MM.1S (cell line): Measurements from ENCODE around the gene LUZP1.

Experiments used
- DNase-seq: peaks from one replicate; pipeline ENCODE4 v3.0.0-alpha.2; 2015
- H2AFZ ChIP-seq: fragments of 300-600 bp; sonication (generic); 2 replicates; pipeline ENCODE4 v1.6.0; 2016; ENCODE audit warnings: antibody characterized with exemption, low read length
- H3F3A ChIP-seq: fragments of 300-600 bp; sonication (generic); 2 replicates; pipeline ENCODE4 v1.6.1; 2016; ENCODE audit warnings: mild to moderate bottlenecking, antibody characterized with exemption, low read length, moderate library complexity, mixed read lengths; ENCODE audit not compliant: insufficient read depth
- H3K27ac ChIP-seq: fragments of 300-600 bp; sonication (generic); 2 replicates; pipeline ENCODE4 v1.5.1; 2016; ENCODE audit warnings: mild to moderate bottlenecking, low read length
- H3K27me3 ChIP-seq: fragments of 300-600 bp; sonication (generic); replicated peaks from 2 replicates; pipeline ENCODE4 v1.6.0; 2016; ENCODE audit warnings: low read length; ENCODE audit not compliant: insufficient read depth
- H3K36me3 ChIP-seq: fragments of 300-600 bp; sonication (generic); replicated peaks from 2 replicates; pipeline ENCODE4 v1.6.1; 2016; ENCODE audit warnings: mild to moderate bottlenecking, low read length, mixed read lengths; ENCODE audit not compliant: insufficient read depth
- H3K4me1 ChIP-seq: fragments of 300-600 bp; sonication (generic); 2 replicates; pipeline ENCODE4 v1.6.1; 2016; ENCODE audit warnings: low read length, mixed read lengths
- H3K4me2 ChIP-seq: fragments of 300-600 bp; sonication (generic); 2 replicates; pipeline ENCODE4 v1.6.0; 2016; ENCODE audit warnings: low read depth, low read length
- H3K4me3 ChIP-seq: fragments of 300-600 bp; sonication (generic); 2 replicates; pipeline ENCODE4 v1.5.1; 2016; ENCODE audit warnings: low read length, mixed read lengths
- H3K79me2 ChIP-seq: fragments of 300-600 bp; sonication (generic); 2 replicates; pipeline ENCODE4 v1.6.1; 2016; ENCODE audit warnings: mixed run types, low read length, mixed read lengths
- H3K9ac ChIP-seq: fragments of 300-600 bp; sonication (generic); 2 replicates; pipeline ENCODE4 v1.6.1; 2016; ENCODE audit warnings: low read length, mixed read lengths
- H3K9me2 ChIP-seq: fragments of 300-600 bp; sonication (generic); replicated peaks from 2 replicates; pipeline ENCODE4 v1.6.1; 2016; ENCODE audit warnings: mild to moderate bottlenecking, low read length, mixed read lengths; ENCODE audit not compliant: insufficient read depth
- H3K9me3 ChIP-seq: fragments of 300-600 bp; sonication (generic); replicated peaks from 2 replicates; pipeline ENCODE4 v1.6.1; 2016; ENCODE audit warnings: mild to moderate bottlenecking, low read length, mixed read lengths; ENCODE audit not compliant: insufficient read depth
- H4K20me1 ChIP-seq: fragments of 300-600 bp; sonication (generic); 2 replicates; pipeline ENCODE4 v1.6.1; 2016; ENCODE audit warnings: mild to moderate bottlenecking, low read length, moderate library complexity, mixed read lengths; ENCODE audit not compliant: insufficient read depth
- EZH2 ChIP-seq: fragments of 300-600 bp; sonication (generic); optimal IDR thresholded peaks from 2 replicates; pipeline ENCODE3; 2017; ENCODE audit warnings: low read depth, mild to moderate bottlenecking, antibody characterized with exemption, low read length, mixed read lengths
- EZH2phosphoT487 ChIP-seq: fragments of 300-600 bp; sonication (generic); IDR thresholded peaks from 2 replicates; pipeline ENCODE4 v1.6.1; 2018; ENCODE audit warnings: antibody characterized with exemption, low read length
- TF ChIP-seq, protein P1 (sequence below): fragments of 300-600 bp; sonication (generic); IDR thresholded peaks from 2 replicates; pipeline ENCODE4 v1.5.1; 2016; ENCODE audit warnings: antibody characterized with exemption, low read length, mixed read lengths

LUZP1 gene

DNA sequence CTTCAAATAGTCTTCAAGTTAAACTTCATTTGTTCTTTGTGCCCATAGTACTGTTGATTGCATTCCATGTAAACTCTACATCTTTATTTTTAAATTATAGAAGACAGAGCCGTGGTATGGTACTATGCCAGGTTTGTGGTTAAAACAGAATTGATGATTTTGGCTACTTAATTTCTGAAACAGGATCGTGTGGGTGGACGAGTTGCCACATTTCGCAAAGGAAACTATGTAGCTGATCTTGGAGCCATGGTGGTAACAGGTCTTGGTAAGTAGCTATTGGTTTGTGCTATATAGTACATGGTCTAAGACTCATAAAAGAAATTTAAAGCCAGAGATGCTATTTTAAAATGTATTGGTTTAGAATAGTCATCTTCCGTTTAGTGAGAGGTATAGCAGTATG is 111.4 kb downstream of the LUZP1 start:
- Histone ChIP-seq H3K79me2 (no peaks in the 10 kb centered on the region), H3K4me2 (no peak overlapping the region), H4K20me1 (no peaks in the 10 kb centered on the region), H3K27ac (no peak overlapping the region), H3K4me1 (no peaks in the 10 kb centered on the region), H2AFZ (no peak overlapping the region), H3K27me3 (no peaks in the 10 kb centered on the region), H3K9me2 (no peaks in the 10 kb centered on the region), H3K9ac (no peak overlapping the region), H3K4me3 (no peak overlapping the region), H3K36me3 (no peaks in the 10 kb centered on the region), H3K9me3 (no peaks in the 10 kb centered on the region), H3F3A (no peaks in the 10 kb centered on the region)
- TF ChIP-seq EZH2phosphoT487 = no peak
- TF ChIP-seq, protein P1, sequence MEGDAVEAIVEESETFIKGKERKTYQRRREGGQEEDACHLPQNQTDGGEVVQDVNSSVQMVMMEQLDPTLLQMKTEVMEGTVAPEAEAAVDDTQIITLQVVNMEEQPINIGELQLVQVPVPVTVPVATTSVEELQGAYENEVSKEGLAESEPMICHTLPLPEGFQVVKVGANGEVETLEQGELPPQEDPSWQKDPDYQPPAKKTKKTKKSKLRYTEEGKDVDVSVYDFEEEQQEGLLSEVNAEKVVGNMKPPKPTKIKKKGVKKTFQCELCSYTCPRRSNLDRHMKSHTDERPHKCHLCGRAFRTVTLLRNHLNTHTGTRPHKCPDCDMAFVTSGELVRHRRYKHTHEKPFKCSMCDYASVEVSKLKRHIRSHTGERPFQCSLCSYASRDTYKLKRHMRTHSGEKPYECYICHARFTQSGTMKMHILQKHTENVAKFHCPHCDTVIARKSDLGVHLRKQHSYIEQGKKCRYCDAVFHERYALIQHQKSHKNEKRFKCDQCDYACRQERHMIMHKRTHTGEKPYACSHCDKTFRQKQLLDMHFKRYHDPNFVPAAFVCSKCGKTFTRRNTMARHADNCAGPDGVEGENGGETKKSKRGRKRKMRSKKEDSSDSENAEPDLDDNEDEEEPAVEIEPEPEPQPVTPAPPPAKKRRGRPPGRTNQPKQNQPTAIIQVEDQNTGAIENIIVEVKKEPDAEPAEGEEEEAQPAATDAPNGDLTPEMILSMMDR = no peak
- no peak for TF ChIP-seq EZH2
- DNase-seq = no peak

- Histone ChIP-seq H3K4me2 (no peak overlapping the region), H3F3A (no peaks in the 10 kb centered on the region), H2AFZ (no peak overlapping the region), H3K27ac (no peak overlapping the region), H3K36me3 (no peaks in the 10 kb centered on the region), H3K9ac (no peak overlapping the region), H3K9me3 (no peaks in the 10 kb centered on the region), H3K27me3 (no peaks in the 10 kb centered on the region), H3K79me2 (no peaks in the 10 kb centered on the region), H3K9me2 (no peaks in the 10 kb centered on the region), H3K4me3 (no peak overlapping the region), H3K4me1 (no peaks in the 10 kb centered on the region), H4K20me1 (no peaks in the 10 kb centered on the region)
- no peak for DNase-seq
- TF ChIP-seq EZH2phosphoT487 (no peak), EZH2 (no peak)
- TF ChIP-seq, protein P1 = no peak
Observed at GRCh38 chr1:23051290-23051909, 117.3 kb downstream of the LUZP1 start.

GRCh38 chr1:23050201-23050600 is 118.5 kb downstream of the LUZP1 start:
- Histone ChIP-seq H3K27me3 (no peaks in the 10 kb centered on the region), H3K36me3 (no peaks in the 10 kb centered on the region), H3K9me2 (no peaks in the 10 kb centered on the region), H3K27ac (no peak overlapping the region), H3K4me2 (no peak overlapping the region), H3K4me3 (no peak overlapping the region), H3K9me3 (no peaks in the 10 kb centered on the region), H3K4me1 (no peaks in the 10 kb centered on the region), H3K79me2 (no peaks in the 10 kb centered on the region), H3K9ac (no peak overlapping the region), H2AFZ (no peak overlapping the region), H4K20me1 (no peaks in the 10 kb centered on the region), H3F3A (no peaks in the 10 kb centered on the region)
- TF ChIP-seq EZH2phosphoT487 = no peak
- TF ChIP-seq EZH2 = no peak
- TF ChIP-seq, protein P1 = no peak
- DNase-seq = no peak
